Uterus (tissue), 4 donors: ENCODE measurements around the gene ACTN2. TPM values are rescaled to one million over a fixed set of nuclear protein-coding genes. Genes with fewer than 3 reads are reported as not detected.

Experiments used
- DNase-seq, 2 donors: peaks; one replicate each; pipeline ENCODE4 v3.0.0-alpha.2; 2019 to 2020
- H3K27ac ChIP-seq, 2 donors: fragments of 200-600 bp; sonication (generic); 1 replicate in 1 of 2; 2 replicates in 1 of 2; pipeline ENCODE4 v1.5.1; 2016 to 2018
- H3K27me3 ChIP-seq, 2 donors: fragments of 200-600 bp; sonication (generic); one replicate each; pipeline ENCODE4 v1.5.1; 2018 to 2019; ENCODE audit warnings: control low read depth in 1 of 2
- H3K36me3 ChIP-seq, 2 donors: fragments of 200-600 bp; sonication (generic); one replicate each; pipeline ENCODE4 v1.5.1; 2019; ENCODE audit warnings: control low read depth in 1 of 2
- H3K4me1 ChIP-seq, 2 donors: fragments of 200-600 bp; sonication (generic); one replicate each; pipeline ENCODE4 v1.5.1; 2018 to 2019; ENCODE audit warnings: control low read depth in 1 of 2
- H3K4me3 ChIP-seq, 2 donors: fragments of 200-600 bp; sonication (generic); 1 replicate in 1 of 2; 2 replicates in 1 of 2; pipeline ENCODE4 v1.5.1; 2018 to 2019; ENCODE audit warnings: mild to moderate bottlenecking in 1 of 2
- H3K9me3 ChIP-seq, 2 donors: fragments of 200-600 bp; sonication (generic); one replicate each; pipeline ENCODE4 v1.5.1; 2019; ENCODE audit warnings: control low read depth in 1 of 2
- POLR2A ChIP-seq, 2 donors: fragments of 450-650 bp; IDR thresholded peaks; one replicate each; pipeline ENCODE4 v1.6.1; 2016; ENCODE audit warnings: antibody characterized with exemption in 2 of 2, mild to moderate bottlenecking in 1 of 2, moderate library complexity in 1 of 2
- intact Hi-C: fragments of 100-400 bp; cut with DNase I; formaldehyde crosslinking; loops from one replicate; pipeline ENCODE4 v1.15.1; 2023; ENCODE audit warnings: low total_unique reads
- total RNA-seq, 4 donors: library from RNA; depleted of rRNA in 3 of 4; stranded (reverse); fragments of >200 nt in 3 of 4; gene quantifications; one replicate each; pipeline versions ENCODE4 v1.1.0 to v1.2.4, GENCODE V29; 2014 to 2023
- TF ChIP-seq, protein P1 (sequence below), 4 experiments: fragments of 200-600 bp in 2 of 4; fragments of 450-650 bp in 2 of 4; sonication (generic) in 2 of 4; IDR thresholded peaks; one replicate each; pipeline ENCODE4 v1.5.1; 2016 to 2019; ENCODE audit warnings: antibody characterized with exemption in 4 of 4, mild to moderate bottlenecking in 2 of 4, moderate library complexity in 1 of 4
- donor health status: DM: yes; HTN: yes; CAD: no.

Gene ACTN2
- total RNA-seq, 4 donors from 2014 or later = 0.29 to 28.9 (median 1.1) TPM

DNA sequence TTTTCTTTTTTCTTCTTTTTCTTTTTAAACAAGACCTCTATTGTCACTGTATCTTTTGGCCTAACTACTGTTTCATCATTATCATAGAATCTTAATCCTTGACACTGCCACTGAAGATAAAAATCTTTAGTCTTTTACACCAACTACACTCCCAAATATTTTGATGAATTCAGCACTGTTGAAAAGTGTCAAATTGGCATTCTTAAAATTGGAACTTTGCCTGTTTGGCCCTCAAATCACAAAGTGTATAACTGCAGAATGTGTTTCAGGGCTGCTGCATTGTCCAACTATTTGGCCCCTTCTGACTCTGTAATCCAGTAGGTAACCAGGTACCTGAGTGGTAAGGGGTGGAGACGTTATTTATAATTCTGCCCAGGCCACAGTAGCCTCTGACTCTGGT is 34.3 kb downstream of the ACTN2 start:
- H3K4me3 ChIP-seq = no peak overlapping the region
- H3K4me1 ChIP-seq = no peaks in the 10 kb centered on the region
- TF ChIP-seq POLR2A (IDR thresholded peaks at IDR 0.05) = no peak
- no peaks in the 10 kb centered on the region for H3K36me3 ChIP-seq
- intact Hi-C loops = no loop called here
- no peaks in the 10 kb centered on the region for H3K27me3 ChIP-seq
- no peak for DNase-seq
- H3K9me3 ChIP-seq = no peaks in the 10 kb centered on the region
- no peak overlapping the region for H3K27ac ChIP-seq

DNA sequence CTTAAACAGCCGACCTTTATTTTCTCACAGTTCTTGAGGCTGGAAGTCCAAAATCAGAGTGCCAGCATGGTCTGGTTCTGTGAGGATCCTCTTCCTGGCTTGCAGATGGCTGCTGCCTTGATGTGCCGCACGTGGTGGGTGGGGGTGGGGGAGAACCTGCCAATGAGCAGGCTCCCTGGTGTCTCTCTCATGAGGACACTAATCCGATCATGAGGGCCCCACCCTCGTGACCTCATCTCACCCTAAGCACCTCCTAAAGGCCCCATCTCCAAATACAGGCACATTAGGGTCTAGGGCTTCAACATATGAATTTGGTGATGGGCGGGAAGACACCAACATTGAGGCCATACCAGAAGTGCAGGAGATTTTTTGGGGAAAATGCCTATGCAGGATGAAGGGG is 37.8 kb downstream of the ACTN2 start:
- Histone ChIP-seq H3K27ac (no peak overlapping the region), H3K36me3 (no peaks in the 10 kb centered on the region), H3K9me3 (no peaks in the 10 kb centered on the region), H3K27me3 (no peaks in the 10 kb centered on the region), H3K4me1 (no peaks in the 10 kb centered on the region), H3K4me3 (no peak overlapping the region)
- intact Hi-C loops = no loop called here
- no peak for TF ChIP-seq POLR2A (IDR thresholded peaks at IDR 0.05)
- TF ChIP-seq, protein P1, sequence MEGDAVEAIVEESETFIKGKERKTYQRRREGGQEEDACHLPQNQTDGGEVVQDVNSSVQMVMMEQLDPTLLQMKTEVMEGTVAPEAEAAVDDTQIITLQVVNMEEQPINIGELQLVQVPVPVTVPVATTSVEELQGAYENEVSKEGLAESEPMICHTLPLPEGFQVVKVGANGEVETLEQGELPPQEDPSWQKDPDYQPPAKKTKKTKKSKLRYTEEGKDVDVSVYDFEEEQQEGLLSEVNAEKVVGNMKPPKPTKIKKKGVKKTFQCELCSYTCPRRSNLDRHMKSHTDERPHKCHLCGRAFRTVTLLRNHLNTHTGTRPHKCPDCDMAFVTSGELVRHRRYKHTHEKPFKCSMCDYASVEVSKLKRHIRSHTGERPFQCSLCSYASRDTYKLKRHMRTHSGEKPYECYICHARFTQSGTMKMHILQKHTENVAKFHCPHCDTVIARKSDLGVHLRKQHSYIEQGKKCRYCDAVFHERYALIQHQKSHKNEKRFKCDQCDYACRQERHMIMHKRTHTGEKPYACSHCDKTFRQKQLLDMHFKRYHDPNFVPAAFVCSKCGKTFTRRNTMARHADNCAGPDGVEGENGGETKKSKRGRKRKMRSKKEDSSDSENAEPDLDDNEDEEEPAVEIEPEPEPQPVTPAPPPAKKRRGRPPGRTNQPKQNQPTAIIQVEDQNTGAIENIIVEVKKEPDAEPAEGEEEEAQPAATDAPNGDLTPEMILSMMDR (IDR thresholded peaks at IDR 0.05) = no peak
- DNase-seq = no peak

DNA sequence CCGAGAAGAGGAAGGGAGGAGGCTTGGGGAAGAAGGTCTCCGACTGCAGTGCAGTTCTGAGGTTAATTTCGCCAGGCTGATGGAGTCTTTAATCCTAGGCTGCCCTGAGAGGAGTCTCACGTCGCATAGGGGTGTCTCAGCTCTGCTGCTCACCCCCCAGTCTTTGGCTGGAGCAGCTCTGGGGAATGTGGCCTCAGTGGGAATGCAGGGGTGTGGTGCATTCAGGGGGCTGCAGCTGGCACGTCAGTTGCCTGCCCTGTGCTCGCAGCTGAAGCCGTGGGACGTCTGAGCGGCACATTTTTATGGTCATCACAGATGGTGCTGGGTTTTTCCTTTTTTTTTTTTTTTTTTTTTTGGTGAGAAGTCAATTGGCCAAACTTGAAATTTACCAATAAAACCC is 38.2 kb downstream of the ACTN2 start:
- no peak for DNase-seq
- TF ChIP-seq POLR2A (IDR thresholded peaks at IDR 0.05) = no peak
- TF ChIP-seq, protein P1 (IDR thresholded peaks at IDR 0.05) = no peak
- Histone ChIP-seq H3K27ac (no peak overlapping the region), H3K36me3 (no peaks in the 10 kb centered on the region), H3K27me3 (no peaks in the 10 kb centered on the region), H3K4me1 (no peaks in the 10 kb centered on the region), H3K4me3 (no peak overlapping the region), H3K9me3 (no peaks in the 10 kb centered on the region)
- intact Hi-C loops = no loop called here

DNA sequence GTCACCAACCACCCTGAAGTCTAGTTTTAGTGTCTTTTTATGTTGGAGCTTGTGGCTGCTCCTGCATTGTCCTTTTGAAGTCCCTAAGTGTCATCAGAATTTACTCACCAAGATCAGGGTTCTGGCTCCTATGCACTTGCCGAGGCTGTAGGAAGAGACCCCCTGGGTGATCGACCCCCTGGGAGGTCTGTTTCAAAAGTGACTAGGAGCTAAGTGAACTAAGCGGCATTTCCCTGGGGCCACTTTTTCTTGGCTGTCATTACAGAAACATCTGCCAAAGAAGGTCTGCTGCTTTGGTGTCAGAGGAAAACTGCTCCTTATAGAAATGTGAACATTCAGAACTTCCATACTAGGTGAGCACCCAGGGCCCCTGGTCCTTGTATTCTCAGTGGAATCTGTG is 39.4 kb downstream of the ACTN2 start:
- Histone ChIP-seq H3K27ac (no peak overlapping the region), H3K27me3 (no peaks in the 10 kb centered on the region), H3K4me3 (no peak overlapping the region), H3K4me1 (no peaks in the 10 kb centered on the region), H3K9me3 (no peaks in the 10 kb centered on the region), H3K36me3 (no peaks in the 10 kb centered on the region)
- intact Hi-C loops = no loop called here
- TF ChIP-seq, protein P1 (IDR thresholded peaks at IDR 0.05) = no peak
- TF ChIP-seq POLR2A (IDR thresholded peaks at IDR 0.05) = no peak
- DNase-seq = no peak

DNA sequence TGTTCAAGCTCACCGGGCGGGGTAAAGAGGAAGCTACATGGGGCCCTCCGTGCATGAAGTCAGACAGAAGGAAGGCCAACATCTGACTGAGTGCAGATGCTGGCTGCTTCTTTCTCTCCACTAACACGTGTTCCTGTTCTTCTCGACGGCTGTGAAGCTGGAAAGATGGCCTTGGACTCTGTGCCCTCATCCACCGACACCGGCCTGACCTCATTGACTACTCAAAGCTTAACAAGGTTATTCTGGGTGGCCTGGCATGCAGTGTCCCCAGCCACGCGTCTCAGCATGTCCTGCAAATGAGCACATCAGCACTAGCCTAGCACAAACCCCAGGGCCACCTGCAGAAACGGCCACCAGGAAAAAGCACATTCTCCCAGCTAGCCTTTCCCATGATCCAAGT is 41.2 kb downstream of the ACTN2 start:
- Histone ChIP-seq H3K36me3 (no peaks in the 10 kb centered on the region), H3K4me1 (no peaks in the 10 kb centered on the region), H3K4me3 (no peak overlapping the region), H3K9me3 (no peaks in the 10 kb centered on the region), H3K27ac (no peak overlapping the region), H3K27me3 (no peaks in the 10 kb centered on the region)
- intact Hi-C loops = no loop called here
- TF ChIP-seq, protein P1 (IDR thresholded peaks at IDR 0.05) = no peak
- no peak for TF ChIP-seq POLR2A (IDR thresholded peaks at IDR 0.05)
- no peak for DNase-seq

DNA sequence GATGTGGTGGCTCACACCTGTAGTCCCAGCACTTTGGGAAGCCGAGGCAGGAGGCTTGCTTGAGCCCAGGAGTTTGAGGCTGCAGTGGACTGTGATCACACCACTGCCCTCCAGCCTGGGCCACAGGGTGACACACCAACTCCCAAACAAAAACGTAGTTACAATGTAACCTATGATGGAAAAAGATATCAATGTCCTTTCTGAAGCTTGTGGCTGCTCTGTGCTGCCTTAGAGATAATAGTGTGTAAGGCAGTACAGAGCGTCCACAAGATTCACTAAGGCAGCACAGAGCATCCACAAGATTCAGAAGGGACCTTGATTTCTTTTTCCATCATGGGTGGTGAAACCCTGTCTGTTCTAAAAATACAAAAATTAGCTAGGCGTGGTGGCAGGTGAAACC is 42.5 kb downstream of the ACTN2 start:
- no peak overlapping the region for H3K4me3 ChIP-seq
- H3K36me3 ChIP-seq = no peaks in the 10 kb centered on the region
- TF ChIP-seq, protein P1 (IDR thresholded peaks at IDR 0.05) = no peak
- TF ChIP-seq POLR2A (IDR thresholded peaks at IDR 0.05) = no peak
- no peaks in the 10 kb centered on the region for H3K4me1 ChIP-seq
- DNase-seq = no peak
- intact Hi-C loops = no loop called here
- H3K9me3 ChIP-seq = no peaks in the 10 kb centered on the region
- no peak overlapping the region for H3K27ac ChIP-seq
- no peaks in the 10 kb centered on the region for H3K27me3 ChIP-seq
